H9 (cell line): ENCODE measurements around the gene TCOF1. TPM values are rescaled to one million over a fixed set of nuclear protein-coding genes. Genes with fewer than 3 reads are reported as not detected.

Experiments
- DNase-seq: peaks from one replicate; pipeline ENCODE4 v3.0.0-alpha.2; 2017
- H2AFZ ChIP-seq: one replicate; pipeline ENCODE4 v1.6.1; 2013; ENCODE audit warnings: mild to moderate bottlenecking, low read length, control low read depth, moderate library complexity
- H2AK5ac ChIP-seq: 2 replicates; pipeline ENCODE4 v1.6.1; 2013; ENCODE audit warnings: low read length, control low read depth, mixed read lengths; ENCODE audit not compliant: insufficient read length
- H2BK120ac ChIP-seq: one replicate; pipeline ENCODE4 v1.6.1; 2013; ENCODE audit warnings: low read depth, mild to moderate bottlenecking, low read length, control low read depth, inconsistent platforms; ENCODE audit not compliant: poor library complexity, severe bottlenecking
- H2BK12ac ChIP-seq: 2 replicates; pipeline ENCODE4 v1.6.1; 2013; ENCODE audit warnings: low read length, control low read depth, mixed read lengths, low read depth; ENCODE audit not compliant: insufficient read length
- H2BK15ac ChIP-seq: 2 replicates; pipeline ENCODE4 v1.6.1; 2013; ENCODE audit warnings: low read depth, low read length, control low read depth
- H2BK20ac ChIP-seq: one replicate; pipeline ENCODE4 v1.6.1; 2013; ENCODE audit warnings: low read depth, mild to moderate bottlenecking, low read length, control low read depth, inconsistent platforms; ENCODE audit not compliant: poor library complexity, severe bottlenecking
- H2BK5ac ChIP-seq: 2 replicates; pipeline ENCODE4 v1.6.1; 2013; ENCODE audit warnings: low read length, control low read depth, mixed read lengths; ENCODE audit not compliant: insufficient read length
- H3K14ac ChIP-seq: 2 replicates; pipeline ENCODE4 v1.6.1; 2013; ENCODE audit warnings: low read length, control low read depth; ENCODE audit not compliant: insufficient read depth
- H3K18ac ChIP-seq: 2 replicates; pipeline ENCODE4 v1.6.1; 2013; ENCODE audit warnings: low read depth, mild to moderate bottlenecking, mixed read lengths, low read length, control low read depth; ENCODE audit not compliant: insufficient read length
- H3K23ac ChIP-seq: 2 replicates; pipeline ENCODE4 v1.6.1; 2013; ENCODE audit warnings: low read length, control low read depth, mixed read lengths, low read depth; ENCODE audit not compliant: insufficient read length
- H3K23me2 ChIP-seq: 2 replicates; pipeline ENCODE4 v1.6.1; 2013; ENCODE audit warnings: low read depth, mild to moderate bottlenecking, mixed read lengths, low read length, control low read depth; ENCODE audit not compliant: insufficient read length, poor library complexity, severe bottlenecking
- H3K27ac ChIP-seq: 2 replicates; pipeline ENCODE4 v1.5.1; 2013; ENCODE audit warnings: low read length, control low read depth, mixed read lengths, low read depth; ENCODE audit not compliant: insufficient read length
- H3K27me3 ChIP-seq: 2 replicates; pipeline ENCODE4 v1.6.1; 2013; ENCODE audit warnings: low read length, control low read depth, inconsistent platforms; ENCODE audit not compliant: insufficient read depth
- H3K4ac ChIP-seq: 2 replicates; pipeline ENCODE4 v1.6.1; 2013; ENCODE audit warnings: low read depth, mild to moderate bottlenecking, control low read depth, inconsistent platforms, low read length, moderate library complexity
- H3K4me1 ChIP-seq: 2 replicates; pipeline ENCODE4 v1.6.1; 2013; ENCODE audit warnings: low read length, control low read depth, inconsistent platforms; ENCODE audit not compliant: insufficient read depth
- H3K4me2 ChIP-seq: 2 replicates; pipeline ENCODE4 v1.6.1; 2013; ENCODE audit warnings: low read length, control low read depth, mixed read lengths; ENCODE audit not compliant: insufficient read length, insufficient read depth
- H3K56ac ChIP-seq: 2 replicates; pipeline ENCODE4 v1.6.1; 2013; ENCODE audit warnings: low read depth, mild to moderate bottlenecking, mixed read lengths, low read length, control low read depth; ENCODE audit not compliant: insufficient read length
- H3K79me1 ChIP-seq: 2 replicates; pipeline ENCODE4 v1.6.1; 2013; ENCODE audit warnings: low read depth, mild to moderate bottlenecking, moderate library complexity, low read length, control low read depth, inconsistent platforms; ENCODE audit not compliant: insufficient read depth, poor library complexity, severe bottlenecking
- H3K79me2 ChIP-seq: 2 replicates; pipeline ENCODE4 v1.6.1; 2013; ENCODE audit warnings: low read length, control low read depth, inconsistent platforms; ENCODE audit not compliant: insufficient read depth
- H3K9ac ChIP-seq: 2 replicates; pipeline ENCODE4 v1.6.1; 2013; ENCODE audit warnings: low read length, control low read depth, mixed read lengths; ENCODE audit not compliant: insufficient read length; ENCODE audit errors: extremely low read depth
- H3K9me3 ChIP-seq: one replicate; pipeline ENCODE4 v1.6.1; 2013; ENCODE audit warnings: low read depth, low read length, inconsistent platforms; ENCODE audit not compliant: control insufficient read depth
- H3T11ph ChIP-seq: one replicate; pipeline ENCODE4 v1.6.1; 2013; ENCODE audit warnings: mild to moderate bottlenecking, low read length, control low read depth, inconsistent platforms
- H4K20me1 ChIP-seq: one replicate; pipeline ENCODE4 v1.6.1; 2013; ENCODE audit not compliant: control insufficient read depth, insufficient read length, insufficient read depth
- H4K5ac ChIP-seq: 2 replicates; pipeline ENCODE4 v1.6.1; 2013; ENCODE audit warnings: low read depth, mild to moderate bottlenecking, mixed read lengths, low read length, control low read depth; ENCODE audit not compliant: insufficient read length
- H4K8ac ChIP-seq: replicated peaks from 2 replicates; pipeline ENCODE4 v1.6.1; 2013; ENCODE audit warnings: low read length, control low read depth, mixed read lengths, low read depth; ENCODE audit not compliant: insufficient read length
- H4K91ac ChIP-seq: 2 replicates; pipeline ENCODE4 v1.6.1; 2013; ENCODE audit warnings: low read depth, mild to moderate bottlenecking, moderate library complexity, mixed read lengths, low read length, control low read depth; ENCODE audit not compliant: insufficient read length
- H3K27ac Mint-ChIP-seq, 3 experiments: 2 replicates in 2 of 3; 3 replicates in 1 of 3; pipeline ENCODE4 v1.8.0; 2020 to 2021; ENCODE audit warnings: mixed read lengths in 3 of 3, mild to moderate bottlenecking in 1 of 3, moderate library complexity in 1 of 3
- H3K27me3 Mint-ChIP-seq: 2 replicates; pipeline ENCODE4 v1.8.0; 2021; ENCODE audit warnings: low read depth, mild to moderate bottlenecking, moderate library complexity, mixed read lengths
- H3K36me3 Mint-ChIP-seq, 3 experiments: 2 replicates in 2 of 3; 3 replicates in 1 of 3; pipeline ENCODE4 v1.8.0; 2020 to 2021; ENCODE audit warnings: low read depth in 3 of 3, mixed read lengths in 3 of 3; ENCODE audit not compliant: insufficient read depth in 1 of 3
- H3K4me1 Mint-ChIP-seq, 2 experiments: 2 replicates each; pipeline ENCODE4 v1.8.0; 2020; ENCODE audit warnings: mixed read lengths in 2 of 2
- H3K4me3 Mint-ChIP-seq, 2 experiments: 2 replicates in 1 of 2; 3 replicates in 1 of 2; pipeline ENCODE4 v1.8.0; 2020 to 2021; ENCODE audit warnings: mild to moderate bottlenecking in 2 of 2, mixed read lengths in 2 of 2, moderate library complexity in 1 of 2
- H3K9me3 Mint-ChIP-seq, 2 experiments: 2 replicates in 1 of 2; 3 replicates in 1 of 2; pipeline ENCODE4 v1.8.0; 2020; ENCODE audit warnings: mild to moderate bottlenecking in 2 of 2, mixed read lengths in 2 of 2, moderate library complexity in 1 of 2
- WGBS: extraction: QIAGEN DNeasy Blood & Tissue Kit; methylation state at CpG from one replicate; pipeline ENCODE4 v1.1.7; 2013; ENCODE audit warnings: missing lambda C conversion rate, low lambda C conversion rate, mixed read lengths; ENCODE audit not compliant: insufficient read length; ENCODE audit errors: extremely low coverage; 5-methylcytosine and 5-hydroxymethylcytosine counted together
- total RNA-seq: library from RNA; stranded (reverse); gene quantifications from 2 replicates; pipeline ENCODE4 v1.2.1, GENCODE V29; 2021
- TF ChIP-seq, protein P1 (sequence below): fragments of 200-600 bp; sonication (generic); conservative IDR thresholded peaks from 3 replicates; pipeline ENCODE4 v1.8.0; 2021; ENCODE audit warnings: antibody characterized with exemption, mild to moderate bottlenecking

The TCOF1 gene
- total RNA-seq, 1 experiment from 2014 or later: 128 TPM

DNA sequence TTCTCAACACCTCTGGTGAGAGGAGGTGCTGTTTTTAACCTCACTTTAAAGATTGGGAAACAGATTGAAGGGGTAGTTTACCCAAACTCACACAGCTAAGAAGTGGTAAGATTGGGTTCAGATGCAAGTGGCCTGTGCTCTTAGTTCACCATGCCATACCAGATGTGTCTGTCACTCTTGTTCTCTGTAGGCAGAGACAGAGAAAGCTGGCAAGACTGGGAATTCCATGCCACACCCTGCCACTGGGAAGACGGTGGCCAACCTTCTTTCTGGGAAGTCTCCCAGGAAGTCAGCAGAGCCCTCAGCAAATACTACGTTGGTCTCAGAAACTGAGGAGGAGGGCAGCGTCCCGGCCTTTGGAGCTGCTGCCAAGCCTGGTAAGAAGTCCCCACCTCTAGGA is 11.0 kb downstream of the TCOF1 start:
- no peaks in the 10 kb centered on the region for H3K27me3 ChIP-seq
- no peak overlapping the region for H2BK12ac ChIP-seq
- no CpG with 5 or more reads among the region's 4 CpGs for WGBS
- no peak overlapping the region for H3K23ac ChIP-seq
- no peak overlapping the region for H3K27ac Mint-ChIP-seq
- no peaks in the 10 kb centered on the region for H3K4me1 ChIP-seq
- H3K4me1 Mint-ChIP-seq: no peaks in the 10 kb centered on the region
- H3K56ac ChIP-seq: no peak overlapping the region
- no peak overlapping the region for H4K91ac ChIP-seq
- DNase-seq: no peak
- H2BK120ac ChIP-seq: no peak overlapping the region
- no peaks in the 10 kb centered on the region for H3K27me3 Mint-ChIP-seq
- H2BK20ac ChIP-seq: no peak overlapping the region
- H4K20me1 ChIP-seq: no peaks in the 10 kb centered on the region
- H2AK5ac ChIP-seq: no peak overlapping the region
- no peak overlapping the region for H3K4ac ChIP-seq
- H2BK15ac ChIP-seq: no peak overlapping the region
- no peaks in the 10 kb centered on the region for H3K23me2 ChIP-seq
- TF ChIP-seq, protein P1, sequence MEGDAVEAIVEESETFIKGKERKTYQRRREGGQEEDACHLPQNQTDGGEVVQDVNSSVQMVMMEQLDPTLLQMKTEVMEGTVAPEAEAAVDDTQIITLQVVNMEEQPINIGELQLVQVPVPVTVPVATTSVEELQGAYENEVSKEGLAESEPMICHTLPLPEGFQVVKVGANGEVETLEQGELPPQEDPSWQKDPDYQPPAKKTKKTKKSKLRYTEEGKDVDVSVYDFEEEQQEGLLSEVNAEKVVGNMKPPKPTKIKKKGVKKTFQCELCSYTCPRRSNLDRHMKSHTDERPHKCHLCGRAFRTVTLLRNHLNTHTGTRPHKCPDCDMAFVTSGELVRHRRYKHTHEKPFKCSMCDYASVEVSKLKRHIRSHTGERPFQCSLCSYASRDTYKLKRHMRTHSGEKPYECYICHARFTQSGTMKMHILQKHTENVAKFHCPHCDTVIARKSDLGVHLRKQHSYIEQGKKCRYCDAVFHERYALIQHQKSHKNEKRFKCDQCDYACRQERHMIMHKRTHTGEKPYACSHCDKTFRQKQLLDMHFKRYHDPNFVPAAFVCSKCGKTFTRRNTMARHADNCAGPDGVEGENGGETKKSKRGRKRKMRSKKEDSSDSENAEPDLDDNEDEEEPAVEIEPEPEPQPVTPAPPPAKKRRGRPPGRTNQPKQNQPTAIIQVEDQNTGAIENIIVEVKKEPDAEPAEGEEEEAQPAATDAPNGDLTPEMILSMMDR: no peak
- H3K9ac ChIP-seq: no peak overlapping the region
- H3K18ac ChIP-seq: no peak overlapping the region
- H4K5ac ChIP-seq: no peak overlapping the region
- no peaks in the 10 kb centered on the region for H3K79me2 ChIP-seq
- H3K36me3 Mint-ChIP-seq: peaks cover 43 to 93% (median 86%) of the 10 kb centered on the region in 3 experiments; a peak in 6 of 7 replicates
- H2AFZ ChIP-seq: no peak overlapping the region
- H2BK5ac ChIP-seq: no peak overlapping the region
- H3K14ac ChIP-seq: no peak overlapping the region
- H3K4me2 ChIP-seq: no peak overlapping the region
- H3K27ac ChIP-seq: no peak overlapping the region
- no peak overlapping the region for H3K4me3 Mint-ChIP-seq
- no peaks in the 10 kb centered on the region for H3K9me3 Mint-ChIP-seq
- H3T11ph ChIP-seq: no peak overlapping the region
- H4K8ac ChIP-seq: no peak overlapping the region
- no peaks in the 10 kb centered on the region for H3K9me3 ChIP-seq
- H3K79me1 ChIP-seq: peaks cover under 1% of the 10 kb centered on the region
